Brain microvascular endothelial cell (primary cell): ENCODE measurements around the gene C6orf120.
A peak's percentile ranks its signal among the peaks of the same experiment; 100 is the strongest.

Experiments used
- DNase-seq: peaks from one replicate; pipeline ENCODE4 v3.0.0-alpha.2; 2020
- H3K27ac ChIP-seq: fragments of 250-450 bp; sonication (Bioruptor Pico); 2 replicates; pipeline ENCODE4 v1.5.1; 2020; ENCODE audit warnings: mild to moderate bottlenecking, moderate library complexity
- H3K27me3 ChIP-seq: fragments of 250-450 bp; sonication (Bioruptor Pico); replicated peaks from 2 replicates; pipeline ENCODE4 v1.5.1; 2020; ENCODE audit warnings: mild to moderate bottlenecking
- H3K36me3 ChIP-seq: fragments of 250-450 bp; sonication (Bioruptor Pico); replicated peaks from 2 replicates; pipeline ENCODE4 v1.5.1; 2020; ENCODE audit warnings: mild to moderate bottlenecking
- H3K4me3 ChIP-seq: 2 replicates; pipeline ENCODE4 v1.5.1; 2011; ENCODE audit warnings: low read depth, mild to moderate bottlenecking, control low read depth, low read length, moderate library complexity
- in situ Hi-C: cut with HindIII; loops from 2 replicates; pipeline ENCODE4 v1.10.0; 2017; ENCODE audit warnings: low sequenced_read_pairs, low pct_ligation_motif_present
- TF ChIP-seq, protein P1 (sequence below): IDR thresholded peaks from 2 replicates; pipeline ENCODE4 v1.5.1; 2011; ENCODE audit warnings: low read depth, mild to moderate bottlenecking, moderate library complexity, low read length, control low read depth, inconsistent platforms; ENCODE audit errors: missing control alignments

The C6orf120 gene

GRCh38 chr6:169664227-169664626 is 37.7 kb upstream of the C6orf120 start:
- Histone ChIP-seq H3K4me3 (no peak overlapping the region), H3K36me3 (peaks cover 31% of the 10 kb centered on the region), H3K27ac (no peak overlapping the region), H3K27me3 (no peaks in the 10 kb centered on the region)
- DNase-seq, result no peak
- TF ChIP-seq, protein P1, sequence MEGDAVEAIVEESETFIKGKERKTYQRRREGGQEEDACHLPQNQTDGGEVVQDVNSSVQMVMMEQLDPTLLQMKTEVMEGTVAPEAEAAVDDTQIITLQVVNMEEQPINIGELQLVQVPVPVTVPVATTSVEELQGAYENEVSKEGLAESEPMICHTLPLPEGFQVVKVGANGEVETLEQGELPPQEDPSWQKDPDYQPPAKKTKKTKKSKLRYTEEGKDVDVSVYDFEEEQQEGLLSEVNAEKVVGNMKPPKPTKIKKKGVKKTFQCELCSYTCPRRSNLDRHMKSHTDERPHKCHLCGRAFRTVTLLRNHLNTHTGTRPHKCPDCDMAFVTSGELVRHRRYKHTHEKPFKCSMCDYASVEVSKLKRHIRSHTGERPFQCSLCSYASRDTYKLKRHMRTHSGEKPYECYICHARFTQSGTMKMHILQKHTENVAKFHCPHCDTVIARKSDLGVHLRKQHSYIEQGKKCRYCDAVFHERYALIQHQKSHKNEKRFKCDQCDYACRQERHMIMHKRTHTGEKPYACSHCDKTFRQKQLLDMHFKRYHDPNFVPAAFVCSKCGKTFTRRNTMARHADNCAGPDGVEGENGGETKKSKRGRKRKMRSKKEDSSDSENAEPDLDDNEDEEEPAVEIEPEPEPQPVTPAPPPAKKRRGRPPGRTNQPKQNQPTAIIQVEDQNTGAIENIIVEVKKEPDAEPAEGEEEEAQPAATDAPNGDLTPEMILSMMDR, result no peak
- in situ Hi-C loops, result no loop called here

GRCh38 chr6:169665289-169665688 is 36.6 kb upstream of the C6orf120 start:
- DNase-seq, result no peak
- H3K36me3 ChIP-seq, result peaks cover 26% of the 10 kb centered on the region
- TF ChIP-seq, protein P1, result no peak
- H3K27ac ChIP-seq, result no peak overlapping the region
- no peak overlapping the region for H3K4me3 ChIP-seq
- no peaks in the 10 kb centered on the region for H3K27me3 ChIP-seq
- in situ Hi-C loops, result no loop called here

GRCh38 chr6:169666441-169666840 is 35.5 kb upstream of the C6orf120 start:
- no peak overlapping the region for H3K27ac ChIP-seq
- DNase-seq, result no peak
- H3K36me3 ChIP-seq, result peaks cover 24% of the 10 kb centered on the region
- no peaks in the 10 kb centered on the region for H3K27me3 ChIP-seq
- TF ChIP-seq, protein P1, result no peak
- H3K4me3 ChIP-seq, result no peak overlapping the region
- in situ Hi-C loops, result no loop called here

GRCh38 chr6:169667716-169668115 is 34.2 kb upstream of the C6orf120 start:
- Histone ChIP-seq H3K36me3 (peaks cover 23% of the 10 kb centered on the region), H3K4me3 (no peak overlapping the region), H3K27me3 (no peaks in the 10 kb centered on the region), H3K27ac (no peak overlapping the region)
- no peak for DNase-seq
- in situ Hi-C loops, result no loop called here
- TF ChIP-seq, protein P1, result no peak

DNA sequence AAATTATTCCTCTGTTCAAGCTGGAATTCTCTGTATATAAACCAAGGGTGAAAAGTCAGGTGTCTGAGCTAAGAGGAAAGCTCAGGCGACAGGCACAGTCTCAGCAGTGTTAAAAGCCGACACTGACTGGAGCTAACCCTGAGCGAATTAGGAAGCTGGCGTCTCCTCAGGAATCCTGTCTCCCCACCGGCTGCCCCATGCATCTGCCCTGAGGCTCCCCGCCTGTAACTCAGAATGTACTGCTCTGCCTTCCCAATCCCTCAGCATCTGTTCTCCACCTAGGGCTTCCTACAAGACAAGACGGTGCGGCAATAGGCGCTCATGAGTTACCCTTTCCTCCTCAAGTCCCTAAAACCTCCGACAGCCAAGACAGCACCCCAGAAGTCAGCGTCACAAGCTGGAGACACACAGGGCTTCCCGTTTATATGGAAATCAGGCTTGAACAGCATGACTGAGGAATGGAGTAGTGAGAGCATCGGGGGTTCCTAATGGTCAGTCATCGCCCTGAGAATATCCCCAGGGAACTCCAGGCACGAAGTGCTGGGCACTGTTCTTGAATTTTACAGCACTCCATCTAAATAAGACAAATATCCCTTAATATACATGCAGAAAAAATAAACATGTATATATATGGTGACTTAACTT is 33.6 kb upstream of the C6orf120 start:
- TF ChIP-seq, protein P1, result no peak
- DNase-seq, result no peak
- Histone ChIP-seq H3K4me3 (no peak overlapping the region), H3K27me3 (no peaks in the 10 kb centered on the region), H3K36me3 (peaks cover 21% of the 10 kb centered on the region), H3K27ac (no peak overlapping the region)
- in situ Hi-C loops, result no loop called here

GRCh38 chr6:169669147-169669546 is 32.8 kb upstream of the C6orf120 start:
- no peak for DNase-seq
- Histone ChIP-seq H3K27me3 (no peaks in the 10 kb centered on the region), H3K36me3 (peaks cover 13% of the 10 kb centered on the region), H3K27ac (peak overlapping the region; percentile 51), H3K4me3 (no peak overlapping the region)
- in situ Hi-C loops, result no loop called here
- TF ChIP-seq, protein P1, result no peak
